SK-N-SH treated with all-trans-retinoic acid at 6 μM for 48 hours (cell line): ENCODE measurements around the gene TLR9.

Source experiments
- ARNTL ChIP-seq: fragments of 450-650 bp; formaldehyde crosslinking; IDR thresholded peaks from 2 replicates; pipeline ENCODE4 v1.5.0; 2020; ENCODE audit warnings: low read depth, mild to moderate bottlenecking, moderate library complexity, borderline replicate concordance
- BACH2 ChIP-seq: fragments of 250-450 bp; sonication (Bioruptor Pico); IDR thresholded peaks from 2 replicates; pipeline ENCODE4 v1.9.0; 2021; ENCODE audit warnings: mild to moderate bottlenecking, borderline replicate concordance
- ISL1 ChIP-seq: fragments of 250-450 bp; sonication (Bioruptor Pico); IDR thresholded peaks from 2 replicates; pipeline ENCODE4 v2.1.2; 2022; ENCODE audit warnings: mild to moderate bottlenecking, moderate library complexity
- OSR1 ChIP-seq: fragments of 250-450 bp; sonication (Bioruptor Pico); IDR thresholded peaks from 2 replicates; pipeline ENCODE4 v1.8.0; 2022; ENCODE audit warnings: moderate library complexity, mild to moderate bottlenecking, inconsistent platforms
- PPARA ChIP-seq: fragments of 250-450 bp; sonication (Bioruptor Pico); IDR thresholded peaks from 2 replicates; pipeline ENCODE4 v1.5.0; 2020; ENCODE audit warnings: mild to moderate bottlenecking, borderline replicate concordance
- SNAI2 ChIP-seq: fragments of 250-450 bp; sonication (Bioruptor Pico); IDR thresholded peaks from 2 replicates; pipeline ENCODE4 v1.5.0; 2020; ENCODE audit warnings: mild to moderate bottlenecking, moderate library complexity
- ZFP3 ChIP-seq: fragments of 250-450 bp; sonication (Bioruptor Pico); IDR thresholded peaks from 2 replicates; pipeline ENCODE4 v1.5.0; 2020; ENCODE audit warnings: mild to moderate bottlenecking, moderate library complexity
- ZFP30 ChIP-seq: fragments of 450-650 bp; formaldehyde crosslinking; IDR thresholded peaks from 2 replicates; pipeline ENCODE4 v1.5.0; 2022; ENCODE audit warnings: mild to moderate bottlenecking, moderate library complexity
- ZNF8 ChIP-seq: fragments of 450-650 bp; formaldehyde crosslinking; IDR thresholded peaks from 2 replicates; pipeline ENCODE4 v1.5.0; 2020; ENCODE audit warnings: mild to moderate bottlenecking, moderate library complexity
- TF ChIP-seq, protein P1 (sequence below): fragments of 250-450 bp; sonication (Bioruptor Pico); IDR thresholded peaks from 2 replicates; pipeline ENCODE4 v1.8.0; 2020; ENCODE audit warnings: mild to moderate bottlenecking, moderate library complexity, borderline replicate concordance

DNA sequence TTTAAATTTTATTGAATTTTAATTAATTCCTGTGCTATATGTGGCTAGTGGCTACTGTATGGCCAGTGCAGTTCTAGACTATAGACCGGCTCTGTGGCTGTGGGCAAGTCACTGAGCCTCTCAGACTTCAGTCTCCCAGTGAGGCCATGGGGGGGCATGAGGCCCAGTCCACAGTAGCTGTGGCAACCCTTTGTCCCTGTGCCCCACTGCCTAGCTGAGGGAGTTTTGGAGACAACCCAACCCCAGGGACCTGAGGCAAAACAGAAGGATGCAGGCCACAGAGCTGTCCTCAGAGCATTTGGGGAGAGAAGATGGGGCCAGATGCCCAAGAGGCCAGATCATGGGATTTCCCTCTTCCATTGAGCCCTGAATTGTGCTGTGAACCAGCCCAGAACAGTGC lies 52.3 kb downstream of the TLR9 start:
- TF ChIP-seq ARNTL (CRISPR knock-in tag) (no peak), ZFP3 (CRISPR knock-in tag) (no peak), BACH2 (CRISPR knock-in tag) (no peak), SNAI2 (CRISPR knock-in tag) (no peak), ZFP30 (CRISPR knock-in tag) (no peak), ISL1 (CRISPR knock-in tag) (no peak), PPARA (CRISPR knock-in tag) (no peak), ZNF8 (no peak), OSR1 (no peak)
- TF ChIP-seq, protein P1, sequence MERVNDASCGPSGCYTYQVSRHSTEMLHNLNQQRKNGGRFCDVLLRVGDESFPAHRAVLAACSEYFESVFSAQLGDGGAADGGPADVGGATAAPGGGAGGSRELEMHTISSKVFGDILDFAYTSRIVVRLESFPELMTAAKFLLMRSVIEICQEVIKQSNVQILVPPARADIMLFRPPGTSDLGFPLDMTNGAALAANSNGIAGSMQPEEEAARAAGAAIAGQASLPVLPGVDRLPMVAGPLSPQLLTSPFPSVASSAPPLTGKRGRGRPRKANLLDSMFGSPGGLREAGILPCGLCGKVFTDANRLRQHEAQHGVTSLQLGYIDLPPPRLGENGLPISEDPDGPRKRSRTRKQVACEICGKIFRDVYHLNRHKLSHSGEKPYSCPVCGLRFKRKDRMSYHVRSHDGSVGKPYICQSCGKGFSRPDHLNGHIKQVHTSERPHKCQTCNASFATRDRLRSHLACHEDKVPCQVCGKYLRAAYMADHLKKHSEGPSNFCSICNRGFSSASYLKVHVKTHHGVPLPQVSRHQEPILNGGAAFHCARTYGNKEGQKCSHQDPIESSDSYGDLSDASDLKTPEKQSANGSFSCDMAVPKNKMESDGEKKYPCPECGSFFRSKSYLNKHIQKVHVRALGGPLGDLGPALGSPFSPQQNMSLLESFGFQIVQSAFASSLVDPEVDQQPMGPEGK (CRISPR knock-in tag), result no peak
